NCI-H2171 (cell line): ENCODE measurements around the gene B4GALNT4.
"Not testable (repeated sequence)": the region's sequence is repeated elsewhere in the genome, so short reads cannot be mapped to it uniquely, and the experiment has no call there.

Experiments used
- DNase-seq: peaks from one replicate; lab custom pipeline; 2025; lab: John Stamatoyannopoulos, UW

The B4GALNT4 gene, protein sequence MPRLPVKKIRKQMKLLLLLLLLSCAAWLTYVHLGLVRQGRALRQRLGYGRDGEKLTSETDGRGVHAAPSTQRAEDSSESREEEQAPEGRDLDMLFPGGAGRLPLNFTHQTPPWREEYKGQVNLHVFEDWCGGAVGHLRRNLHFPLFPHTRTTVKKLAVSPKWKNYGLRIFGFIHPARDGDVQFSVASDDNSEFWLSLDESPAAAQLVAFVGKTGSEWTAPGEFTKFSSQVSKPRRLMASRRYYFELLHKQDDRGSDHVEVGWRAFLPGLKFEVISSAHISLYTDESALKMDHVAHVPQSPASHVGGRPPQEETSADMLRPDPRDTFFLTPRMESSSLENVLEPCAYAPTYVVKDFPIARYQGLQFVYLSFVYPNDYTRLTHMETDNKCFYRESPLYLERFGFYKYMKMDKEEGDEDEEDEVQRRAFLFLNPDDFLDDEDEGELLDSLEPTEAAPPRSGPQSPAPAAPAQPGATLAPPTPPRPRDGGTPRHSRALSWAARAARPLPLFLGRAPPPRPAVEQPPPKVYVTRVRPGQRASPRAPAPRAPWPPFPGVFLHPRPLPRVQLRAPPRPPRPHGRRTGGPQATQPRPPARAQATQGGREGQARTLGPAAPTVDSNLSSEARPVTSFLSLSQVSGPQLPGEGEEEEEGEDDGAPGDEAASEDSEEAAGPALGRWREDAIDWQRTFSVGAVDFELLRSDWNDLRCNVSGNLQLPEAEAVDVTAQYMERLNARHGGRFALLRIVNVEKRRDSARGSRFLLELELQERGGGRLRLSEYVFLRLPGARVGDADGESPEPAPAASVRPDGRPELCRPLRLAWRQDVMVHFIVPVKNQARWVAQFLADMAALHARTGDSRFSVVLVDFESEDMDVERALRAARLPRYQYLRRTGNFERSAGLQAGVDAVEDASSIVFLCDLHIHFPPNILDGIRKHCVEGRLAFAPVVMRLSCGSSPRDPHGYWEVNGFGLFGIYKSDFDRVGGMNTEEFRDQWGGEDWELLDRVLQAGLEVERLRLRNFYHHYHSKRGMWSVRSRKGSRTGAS

DNA sequence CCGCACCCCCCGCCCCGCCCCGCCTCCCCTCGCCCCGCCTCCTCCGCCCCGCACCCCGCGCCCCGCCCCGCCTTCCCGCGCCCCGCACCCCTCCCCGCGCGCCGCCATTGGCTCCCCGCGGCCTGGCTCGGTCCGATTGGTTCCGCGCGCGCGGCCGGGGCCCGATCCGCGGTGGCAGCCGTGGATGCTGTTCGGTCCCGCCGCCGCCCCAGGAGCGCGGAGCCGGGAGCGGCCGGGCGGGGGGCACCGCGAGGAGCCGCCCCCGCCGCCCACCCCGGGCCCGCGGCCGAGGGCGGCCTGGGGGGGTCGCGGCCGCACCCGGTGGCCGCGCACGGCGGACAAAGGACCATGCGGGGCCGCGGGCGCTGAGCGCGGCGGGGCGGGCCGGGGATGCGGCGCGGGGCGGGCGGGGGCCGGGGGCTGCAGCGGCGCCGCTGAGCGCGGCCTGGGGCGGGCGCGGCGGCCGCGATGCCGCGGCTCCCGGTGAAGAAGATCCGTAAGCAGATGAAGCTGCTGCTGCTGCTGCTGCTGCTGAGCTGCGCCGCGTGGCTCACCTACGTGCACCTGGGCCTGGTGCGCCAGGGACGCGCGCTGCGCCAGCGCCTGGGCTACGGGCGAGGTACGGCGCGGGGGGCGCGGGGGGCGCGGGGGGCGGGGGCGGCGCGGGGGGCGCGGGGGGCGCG is at the start of gene B4GALNT4:
Gene B4GALNT4, plus strand, starts transcription at position 164 of the 683 bp plus-strand sequence. Its CDS starts 305 bp downstream, at position 469.
- peak; percentile 28 for DNase-seq

DNA sequence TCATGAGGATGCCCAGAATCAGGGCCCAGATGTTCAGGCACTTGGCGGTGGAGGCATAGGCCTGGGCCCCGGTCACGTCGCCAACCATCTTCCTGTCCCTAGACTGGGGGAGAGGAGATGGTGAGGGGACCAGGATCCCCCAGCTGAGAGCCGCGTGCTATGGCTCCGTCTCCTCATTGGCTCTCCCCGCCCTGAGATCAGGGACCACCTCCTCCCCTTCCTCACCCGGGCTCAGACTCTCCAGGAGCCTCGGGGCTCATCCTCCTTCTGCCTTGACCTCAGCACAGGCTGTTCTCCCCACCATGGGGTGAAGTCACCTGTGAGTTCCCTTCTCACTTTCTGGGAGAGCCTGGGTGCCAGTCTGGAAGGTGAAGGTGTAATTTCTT is 49.4 kb upstream of the B4GALNT4 start:
- not testable (repeated sequence) for DNase-seq

DNA sequence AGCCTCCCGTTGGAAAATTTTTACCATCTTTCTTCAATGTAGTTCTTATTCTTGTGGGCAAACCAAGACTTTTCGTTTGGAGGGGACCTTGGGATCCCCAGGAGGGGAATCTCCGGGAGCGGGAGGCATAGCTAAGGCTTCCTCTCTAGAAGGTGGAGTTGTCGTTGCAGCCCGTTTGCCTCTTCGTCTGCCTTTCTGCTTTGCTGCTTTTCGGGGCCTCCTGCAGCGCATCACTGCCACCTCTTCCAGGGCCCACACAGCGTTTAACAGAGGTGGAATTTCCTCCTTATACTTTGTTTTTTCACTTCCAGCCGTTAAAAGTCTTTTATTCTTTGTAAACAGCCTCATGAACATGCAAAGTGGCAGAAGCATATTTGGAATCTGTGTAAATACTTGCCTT is 45.1 kb upstream of the B4GALNT4 start:
- DNase-seq: no peak

DNA sequence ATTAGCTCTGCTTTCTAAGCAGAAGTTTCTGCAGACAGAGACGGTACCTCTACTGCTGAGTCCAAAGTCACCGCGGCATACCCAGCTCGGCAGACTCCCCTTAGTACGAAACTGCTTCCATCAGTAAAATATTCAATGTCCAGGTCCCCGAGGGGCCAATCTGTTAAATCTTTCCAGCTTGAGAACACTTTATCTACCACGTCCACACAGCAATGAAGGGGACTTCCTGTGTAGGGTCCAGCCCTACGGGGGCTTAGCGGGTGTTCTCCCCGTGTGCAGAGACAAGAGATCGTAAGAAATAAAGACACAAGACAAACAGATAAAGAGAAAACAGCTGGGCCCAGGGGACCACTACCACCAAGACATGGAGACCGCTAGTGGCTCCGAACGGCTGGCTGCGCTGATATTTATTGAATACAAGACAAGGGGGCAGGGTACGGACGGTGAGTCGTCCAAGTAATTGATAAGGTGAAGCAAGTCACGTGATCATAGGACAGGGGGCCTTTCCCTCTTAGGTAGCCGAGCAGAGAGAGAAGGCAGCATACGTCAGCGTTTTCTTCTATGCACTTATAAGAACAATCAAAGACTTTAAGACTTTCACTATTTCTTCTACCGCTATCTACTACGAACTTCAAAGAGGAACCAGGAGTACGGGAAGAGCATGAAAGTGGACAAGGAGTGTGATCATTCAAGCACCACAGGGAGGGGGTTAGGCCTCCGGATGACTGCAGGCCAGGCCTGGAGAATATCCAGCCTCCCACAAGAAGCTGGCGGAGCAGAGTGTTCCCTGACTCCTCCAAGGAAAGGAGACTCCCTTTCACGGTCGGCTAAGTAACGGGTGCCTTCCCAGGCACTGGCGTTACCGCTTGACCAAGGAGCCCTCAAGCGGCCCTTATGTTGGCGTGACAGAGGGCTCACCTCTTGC is 44.4 kb upstream of the B4GALNT4 start:
- not testable (repeated sequence) for DNase-seq

DNA sequence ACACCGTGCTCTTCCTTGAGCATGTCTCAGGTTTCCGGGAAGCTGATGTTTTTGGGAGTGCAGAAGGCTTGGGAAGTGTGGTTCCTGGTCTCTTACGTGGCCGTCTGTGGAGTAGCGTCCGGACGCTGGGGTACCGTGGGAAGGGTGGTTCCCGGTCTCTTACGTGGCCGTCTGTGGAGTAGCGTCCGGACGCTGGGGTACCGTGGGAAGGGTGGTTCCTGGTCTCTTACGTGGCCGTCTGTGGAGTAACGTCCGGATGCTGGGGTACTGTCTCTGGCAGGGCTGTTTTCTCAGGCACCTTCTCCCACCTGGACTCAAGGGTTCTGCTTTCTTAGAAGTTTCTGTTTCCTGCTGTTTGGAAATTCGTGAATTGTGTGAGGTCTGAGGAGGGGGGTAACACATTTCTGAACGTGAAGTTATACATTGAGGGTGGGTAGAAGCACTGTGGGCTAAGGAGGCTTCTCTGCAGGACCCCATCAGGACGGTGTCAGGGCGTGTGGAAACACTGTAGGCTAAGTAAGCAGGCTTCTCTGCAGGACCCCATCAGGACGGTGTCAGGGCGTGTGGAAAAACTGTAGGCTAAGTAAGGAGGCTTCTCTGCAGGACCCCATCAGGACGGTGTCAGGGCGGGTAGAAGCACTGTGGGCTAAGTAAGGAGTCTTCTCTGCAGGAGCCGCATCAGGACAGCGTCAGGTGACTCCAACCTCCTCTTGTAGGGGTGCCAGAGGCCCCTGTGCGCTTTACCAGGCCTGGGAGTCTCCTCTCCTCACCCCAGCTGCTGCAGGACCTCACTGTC is 43.3 kb upstream of the B4GALNT4 start:
- DNase-seq: no peak

DNA sequence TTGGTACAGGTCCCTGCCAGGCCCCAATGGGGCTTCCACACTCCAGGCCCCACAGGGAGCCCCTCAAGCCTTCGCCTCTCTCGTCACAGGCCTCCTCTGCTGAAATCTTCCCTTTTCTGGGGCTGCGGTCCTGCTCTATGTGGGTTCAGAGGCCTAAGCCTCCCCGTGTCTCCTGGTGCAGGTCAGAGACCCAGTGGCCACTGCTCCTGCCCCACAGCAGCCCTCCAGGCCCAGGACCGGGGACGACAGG is 42.8 kb upstream of the B4GALNT4 start:
- DNase-seq: no peak

DNA sequence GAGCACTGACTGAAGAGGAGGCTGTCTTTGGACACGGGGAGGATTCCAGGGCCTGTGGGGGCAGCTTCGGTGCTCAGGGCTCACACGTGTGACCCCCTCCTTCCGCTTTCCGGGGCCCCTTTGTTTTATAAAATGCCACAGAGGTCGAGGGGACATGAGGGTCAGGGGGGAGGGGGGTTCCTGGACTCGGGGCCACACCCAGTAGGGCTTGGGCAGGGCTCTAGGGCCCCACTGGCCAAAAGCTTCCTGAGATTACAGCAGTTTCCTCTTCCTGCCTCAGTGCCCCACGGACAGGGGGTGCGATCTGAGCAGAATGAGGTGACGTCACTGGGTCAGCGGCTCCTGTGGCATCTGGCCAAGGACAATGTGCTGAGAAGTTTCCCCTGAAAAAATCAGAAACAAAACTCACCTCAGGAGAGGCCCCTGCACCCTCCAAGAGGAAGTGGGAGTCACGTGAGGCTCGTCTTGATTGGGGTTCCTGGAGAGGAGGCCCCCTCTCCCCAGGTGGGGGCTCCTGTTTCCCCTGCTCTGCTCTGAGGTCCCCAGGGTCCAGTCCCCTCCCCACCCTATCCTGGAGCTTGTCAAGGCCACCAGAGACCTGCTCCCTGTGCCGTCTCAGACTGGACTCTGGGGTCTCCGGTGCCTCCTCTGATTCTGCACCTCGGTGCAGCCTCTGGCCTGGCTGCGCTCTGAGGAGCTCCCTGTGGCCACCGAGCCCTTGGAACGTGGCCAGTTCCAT is 42.3 kb upstream of the B4GALNT4 start:
- DNase-seq: no peak

DNA sequence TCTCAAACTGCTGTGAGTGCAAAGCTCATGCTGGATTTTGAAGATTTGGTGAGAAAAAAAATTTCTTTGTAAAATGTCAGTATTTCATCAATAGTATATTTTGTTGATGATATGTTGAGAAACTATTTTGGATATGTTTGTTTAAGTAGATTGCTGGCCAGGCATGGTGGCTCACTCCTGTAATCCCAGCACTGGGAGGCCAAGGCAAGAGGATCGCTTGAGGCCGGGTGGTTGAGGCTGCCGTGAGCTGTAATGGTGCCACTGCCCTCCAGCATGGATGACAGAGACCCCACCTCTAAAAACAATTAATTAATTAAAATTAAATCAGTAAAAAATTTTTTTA is 41.7 kb upstream of the B4GALNT4 start:
- no peak for DNase-seq

DNA sequence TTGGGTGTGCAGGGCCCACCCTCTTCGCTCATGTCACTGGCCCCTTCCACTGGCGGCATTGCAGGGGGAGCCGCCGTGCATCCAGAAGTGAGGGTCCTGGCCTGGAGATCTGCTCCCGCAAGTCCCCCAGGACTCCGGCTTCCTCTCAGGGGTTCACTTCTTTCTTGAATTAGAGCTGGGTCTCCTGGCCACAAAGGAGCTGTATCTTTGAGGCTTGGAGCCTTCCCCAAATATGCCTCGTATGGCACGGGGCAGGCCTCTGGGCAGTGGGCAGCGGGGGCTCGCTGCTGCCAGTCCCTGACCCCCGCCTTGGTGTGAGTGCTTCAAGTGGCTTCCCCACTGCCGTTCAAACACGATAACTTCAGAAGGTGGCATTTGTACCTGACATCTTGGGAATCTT is 41.3 kb upstream of the B4GALNT4 start:
- no peak for DNase-seq

DNA sequence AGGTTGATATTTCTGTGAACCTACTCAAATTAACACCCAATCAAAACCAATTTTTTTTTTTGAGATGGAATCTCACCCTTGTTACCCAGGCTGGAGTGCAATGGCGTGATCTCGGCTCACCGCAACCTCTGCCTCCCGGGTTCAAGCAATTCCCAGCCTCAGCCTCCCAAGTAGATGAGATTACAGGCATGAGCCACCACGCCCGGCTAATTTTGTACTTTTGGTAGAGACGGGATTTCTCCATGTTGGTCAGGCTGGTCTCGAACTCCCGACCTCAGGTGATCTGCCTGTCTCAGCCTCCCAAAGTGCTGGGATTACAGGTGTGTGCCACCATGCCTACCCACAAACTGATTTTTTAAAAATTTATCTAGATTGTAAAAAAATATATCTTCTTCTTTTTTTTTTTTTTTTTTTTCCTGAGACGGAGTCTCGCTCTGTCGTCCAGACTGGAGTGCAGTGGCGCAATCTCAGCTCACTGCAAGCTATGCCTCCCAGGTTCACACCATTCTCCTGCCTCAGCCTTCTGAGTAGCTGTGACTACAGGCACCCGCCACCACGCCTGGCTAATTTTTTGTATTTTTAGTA is 40.7 kb upstream of the B4GALNT4 start:
- DNase-seq: not testable (repeated sequence)

DNA sequence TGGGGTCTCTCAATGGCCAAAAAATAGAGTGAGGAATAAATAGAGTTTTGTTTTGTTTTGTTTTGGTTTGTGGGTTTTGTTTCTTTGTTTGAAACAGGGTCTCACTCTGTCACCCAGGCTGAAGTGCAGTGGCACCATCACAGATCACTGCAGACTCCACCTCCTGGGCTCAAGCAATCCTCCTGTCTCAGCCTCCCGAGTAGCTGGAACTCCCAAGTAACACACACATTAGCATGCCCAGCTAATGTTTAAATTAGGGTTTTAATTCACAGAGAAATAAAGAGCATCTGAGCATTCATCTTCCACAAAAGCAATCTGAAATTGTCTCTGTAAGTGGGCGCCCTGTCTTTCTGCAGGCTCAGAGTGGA is 39.4 kb upstream of the B4GALNT4 start:
- no peak for DNase-seq

DNA sequence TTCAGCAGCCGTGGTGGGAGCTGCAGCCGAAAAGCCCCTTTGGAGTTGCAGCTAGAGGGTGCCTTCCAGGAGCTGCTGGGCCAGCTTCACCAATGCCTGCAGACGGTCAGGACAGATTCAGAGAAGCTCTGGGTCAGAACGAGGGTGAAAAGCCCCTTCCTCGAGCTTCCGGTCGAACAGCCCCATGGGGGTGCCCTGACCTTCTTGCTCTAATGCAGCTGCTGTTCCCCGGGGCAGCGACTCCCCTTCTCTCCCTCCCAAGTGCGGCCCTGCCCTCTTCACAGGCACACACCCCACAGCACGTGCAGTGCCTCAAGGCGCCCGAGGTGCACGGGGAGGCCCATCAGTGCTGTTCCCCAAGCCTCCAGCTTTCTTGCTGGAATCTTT is 39.0 kb upstream of the B4GALNT4 start:
- no peak for DNase-seq

DNA sequence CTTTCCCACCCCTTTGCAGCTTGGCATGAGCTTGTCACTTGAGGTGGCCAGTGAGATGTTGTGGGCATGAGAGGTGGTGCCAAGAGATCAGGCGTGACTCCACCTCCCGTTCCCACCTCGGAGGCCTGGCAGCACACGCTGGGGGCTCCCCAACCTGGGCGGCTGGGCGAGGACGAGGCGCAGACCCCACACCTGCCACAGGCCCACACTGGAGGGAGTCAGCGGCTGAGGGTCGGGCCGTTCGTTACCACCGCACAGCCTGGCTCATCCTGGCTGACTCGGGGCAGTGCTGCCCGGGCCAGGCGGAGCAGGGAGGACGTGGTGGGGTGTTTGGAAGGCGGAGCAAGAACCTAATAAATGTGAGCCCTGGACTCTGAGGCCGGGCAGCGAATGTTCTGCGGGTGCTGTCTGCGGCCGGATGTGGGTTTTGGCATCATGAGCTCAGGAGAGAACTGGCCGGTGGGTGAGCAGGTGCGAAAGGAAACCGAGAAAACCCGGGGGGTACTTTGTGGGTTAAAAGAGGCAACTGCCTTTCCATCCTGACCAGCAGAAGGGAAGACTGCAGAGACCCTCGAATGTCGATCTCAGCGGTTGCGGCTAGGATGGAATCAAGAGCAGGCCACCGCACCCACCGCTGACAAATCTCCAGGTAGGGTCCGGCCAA is 38.5 kb upstream of the B4GALNT4 start:
- no peak for DNase-seq

DNA sequence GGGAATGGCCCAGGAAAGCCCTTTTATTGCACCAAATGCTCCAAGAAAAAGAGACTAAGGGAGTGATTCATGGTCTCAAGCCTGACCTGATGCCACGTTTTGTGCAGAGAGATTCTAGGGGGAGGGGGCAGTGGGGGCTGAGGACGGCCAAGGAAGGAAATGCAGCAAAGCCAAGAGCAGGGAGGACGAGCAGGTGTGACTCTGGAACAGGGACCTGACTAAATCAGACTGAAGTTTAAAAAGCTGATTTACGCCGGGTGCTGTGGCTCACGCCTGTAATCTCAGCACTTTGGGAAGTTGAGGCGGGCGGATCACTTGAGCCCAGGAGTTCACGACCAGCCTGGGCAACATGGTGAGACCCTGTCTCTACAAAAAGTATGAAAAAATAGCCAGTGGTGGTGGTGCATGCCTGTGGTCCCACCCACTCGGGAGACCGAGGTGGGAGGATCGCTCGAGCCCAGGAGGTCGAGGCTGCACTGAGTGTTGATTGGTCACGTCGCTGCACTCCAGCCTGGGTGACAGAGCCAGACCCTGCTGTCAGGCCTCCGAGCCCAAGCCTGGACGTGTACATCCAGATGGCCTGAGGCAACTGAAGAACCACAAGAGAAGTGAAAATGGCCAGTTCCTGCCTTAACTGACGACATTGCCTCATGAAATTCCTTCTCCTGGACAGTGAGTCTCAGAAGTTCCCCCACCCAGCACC is 37.8 kb upstream of the B4GALNT4 start:
- DNase-seq: no peak

DNA sequence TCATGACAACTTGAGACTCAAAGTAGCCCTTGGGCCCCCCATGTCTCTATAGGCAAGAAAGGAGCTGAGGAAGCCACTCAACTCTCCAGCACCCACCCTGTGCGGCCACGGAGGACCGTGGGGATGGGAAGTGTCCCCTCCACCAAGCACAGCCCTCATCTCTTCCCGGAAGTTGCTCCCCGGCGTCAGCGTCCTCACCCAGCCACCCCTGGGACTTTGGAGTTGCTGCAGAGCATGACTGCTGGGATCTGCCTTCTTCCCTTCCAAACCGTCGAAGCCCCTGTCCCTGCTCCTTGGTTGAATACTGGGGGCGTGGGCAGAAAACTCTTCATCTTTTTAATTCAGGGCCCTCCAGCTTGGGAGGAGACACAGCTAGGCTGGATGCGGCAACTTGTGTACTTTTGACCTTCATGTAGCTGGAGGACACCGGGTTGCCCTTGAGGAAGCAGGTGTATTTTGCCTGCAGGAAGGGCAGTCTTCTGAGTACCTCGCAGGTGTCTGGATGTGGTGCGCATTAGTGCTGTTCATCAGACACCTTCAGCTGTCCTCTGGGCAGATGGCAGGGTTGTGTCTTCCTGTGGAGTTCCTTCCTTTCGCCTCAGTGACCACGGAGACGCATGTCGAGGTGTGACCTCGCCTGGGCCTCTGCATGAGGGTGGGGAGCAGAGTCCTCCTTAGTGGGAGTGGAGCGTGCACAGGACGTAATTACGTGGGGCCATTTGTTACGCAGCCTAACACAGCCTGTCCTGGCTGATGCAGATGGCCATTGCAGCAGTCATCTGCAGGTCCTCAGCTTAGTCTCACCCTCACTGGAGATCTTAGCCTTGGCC is 36.4 kb upstream of the B4GALNT4 start:
- DNase-seq: no peak

DNA sequence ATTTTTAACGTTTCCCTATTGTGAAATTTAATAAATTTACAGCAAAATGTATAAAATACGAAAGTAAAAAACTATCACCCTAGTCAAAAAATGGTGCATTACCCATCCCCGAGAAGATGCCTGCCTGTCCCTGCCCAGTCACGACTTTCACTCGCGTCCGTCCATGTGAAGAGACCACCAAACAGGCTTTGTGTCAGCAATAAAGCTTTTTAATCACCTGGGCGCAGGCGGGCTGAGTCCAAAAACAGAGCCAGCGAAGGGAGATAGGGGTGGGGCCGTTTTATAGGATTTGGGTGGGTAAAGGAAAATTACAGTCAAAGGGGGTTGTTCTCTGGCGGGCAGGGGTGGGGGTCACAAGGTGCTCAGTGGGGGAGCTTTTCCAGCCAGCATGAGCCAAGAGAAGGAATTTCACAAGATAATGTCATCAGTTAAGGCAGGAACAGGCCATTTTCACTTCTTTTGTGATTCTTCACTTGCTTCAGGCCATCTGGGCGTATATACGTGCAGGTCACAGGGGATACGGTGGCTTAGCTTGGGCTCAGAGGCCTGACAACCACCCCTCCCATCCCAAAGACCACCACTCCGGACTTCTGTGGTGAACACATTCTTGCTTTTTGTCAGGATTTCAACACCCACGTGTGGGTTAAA is 35.6 kb upstream of the B4GALNT4 start:
- not testable (repeated sequence) for DNase-seq
